ENCODE results near the gene LDLRAD3.

The LDLRAD3 gene

DNA sequence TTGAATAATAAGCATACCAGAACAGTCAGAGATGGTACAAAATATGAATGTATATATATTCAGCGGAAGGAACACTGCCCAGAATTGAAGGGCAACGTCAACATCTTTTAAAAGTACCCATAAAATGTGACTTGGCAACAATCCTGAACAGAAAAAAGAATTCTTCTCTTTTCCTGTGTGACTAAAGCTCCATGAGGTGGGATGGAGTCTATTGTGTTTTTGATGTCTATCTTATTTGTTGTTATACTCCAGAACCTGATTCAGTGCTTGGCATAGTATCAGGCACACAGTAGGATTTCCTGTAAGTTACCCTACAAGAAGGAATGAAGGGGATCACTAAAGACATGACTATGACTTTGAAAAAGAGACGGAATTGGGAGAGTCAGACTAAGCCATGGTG lies 10.3 kb downstream of the LDLRAD3 start:
- no peak for DNase-seq (ENCODE audit: low read depth in 2 of 2, low spot score in 1 of 2)

- DNase-seq (ENCODE audit: low read depth in 2 of 2, low spot score in 1 of 2), result no peak
These were observed 11.8 kb downstream of the LDLRAD3 start for GRCh38 chr11:35955636-35956035.

DNA sequence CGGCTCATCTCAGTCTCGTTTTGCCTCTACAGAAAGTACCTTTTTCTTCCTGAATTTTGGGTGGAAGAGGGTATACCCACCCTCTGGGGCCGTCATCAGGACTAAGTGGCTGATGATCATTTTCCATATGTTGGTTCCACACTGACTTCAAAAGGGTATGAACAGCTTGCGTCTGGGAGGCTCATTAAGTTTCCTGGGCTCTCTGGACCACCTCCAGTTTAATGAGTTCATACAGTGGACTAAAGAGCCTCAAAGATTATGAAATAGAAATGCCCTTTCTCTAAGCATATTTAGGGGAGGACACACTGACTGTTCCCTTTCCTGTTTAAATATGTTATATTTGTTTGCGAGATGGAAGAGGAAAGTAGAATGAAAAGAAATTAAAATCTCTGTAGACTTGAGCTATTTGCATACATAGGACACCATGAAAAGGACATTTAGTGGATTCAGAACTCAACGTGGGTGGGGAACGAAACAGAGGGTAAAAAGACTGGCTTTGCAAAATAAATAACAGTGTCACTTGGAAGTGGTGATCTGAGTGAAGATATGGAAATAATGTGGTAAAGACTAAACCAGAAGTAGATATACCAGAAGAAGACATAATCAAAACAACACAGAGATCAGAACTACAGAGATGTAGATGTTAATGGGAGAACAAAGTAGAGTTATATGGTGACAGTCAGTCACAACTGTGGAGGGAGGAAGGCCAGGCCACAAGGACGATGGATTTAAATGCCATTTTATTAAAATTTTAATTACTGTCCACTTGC lies 18.7 kb downstream of the LDLRAD3 start:
- no peak for DNase-seq (ENCODE audit: low read depth in 2 of 2, low spot score in 1 of 2)

GRCh38 chr11:35963911-35964310 lies 20.0 kb downstream of the LDLRAD3 start:
- DNase-seq (ENCODE audit: low read depth in 2 of 2, low spot score in 1 of 2), result no peak

DNA sequence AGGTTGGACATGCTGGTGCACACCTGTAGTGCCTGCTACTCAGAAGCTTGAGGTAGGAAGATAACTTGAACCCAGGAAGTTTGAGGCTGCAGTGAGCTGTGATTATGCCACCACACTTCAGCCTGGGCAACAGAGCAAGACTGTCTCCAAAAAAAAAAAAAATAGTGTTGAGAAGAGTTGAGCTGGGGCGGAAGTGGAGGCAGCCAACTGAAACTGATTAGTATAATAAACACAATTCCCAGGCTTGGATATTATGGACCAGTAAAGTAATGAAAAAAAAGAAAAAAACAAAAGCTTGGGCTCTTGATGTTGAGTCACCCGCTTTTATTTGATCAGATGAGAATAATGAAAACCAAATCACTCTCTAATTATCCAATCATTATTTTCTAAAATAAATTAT lies 21.0 kb downstream of the LDLRAD3 start:
- no peak for DNase-seq (ENCODE audit: low read depth in 2 of 2, low spot score in 1 of 2)

- no peak for DNase-seq (ENCODE audit: low read depth in 2 of 2, low spot score in 1 of 2)
These were observed 23.2 kb downstream of the LDLRAD3 start for GRCh38 chr11:35967042-35967441.

DNA sequence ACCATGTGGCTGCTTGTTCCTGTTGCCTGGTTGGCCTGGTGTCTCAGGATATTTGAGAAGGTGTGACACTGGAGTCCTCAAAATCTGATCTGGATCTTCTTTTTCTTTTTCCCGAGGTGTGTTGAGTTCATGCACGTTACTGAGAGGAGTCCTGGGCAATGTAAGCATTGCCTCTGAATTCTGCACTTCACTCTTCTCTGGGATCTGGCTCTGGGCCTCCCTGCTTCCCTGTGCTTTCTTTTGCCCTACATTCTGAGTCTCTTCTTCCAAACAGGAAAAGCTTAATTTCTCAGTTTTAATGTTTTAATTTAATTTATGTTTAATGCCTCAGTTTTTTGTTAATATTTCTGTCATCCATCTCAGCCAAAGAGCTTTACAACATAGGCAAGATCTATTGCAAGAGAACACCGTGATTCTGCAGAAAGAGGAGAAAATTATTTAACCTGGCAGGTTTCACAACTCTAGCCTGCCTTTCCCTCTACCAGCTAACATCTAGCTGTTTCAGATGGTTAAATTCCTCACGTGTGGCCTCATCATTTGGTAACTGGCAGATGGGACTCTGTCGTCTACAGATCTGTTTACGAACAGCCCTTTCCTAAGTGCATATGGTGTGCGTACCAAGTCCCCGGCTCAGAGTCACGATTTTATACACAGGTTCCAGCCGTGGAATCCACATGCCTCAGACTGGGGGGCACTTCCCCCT lies 24.7 kb downstream of the LDLRAD3 start:
- DNase-seq (ENCODE audit: low read depth in 2 of 2, low spot score in 1 of 2), result no peak

- DNase-seq (ENCODE audit: low read depth in 2 of 2, low spot score in 1 of 2), result no peak
These were observed 25.5 kb downstream of the LDLRAD3 start for GRCh38 chr11:35969089-35970042.

- no peak for DNase-seq (ENCODE audit: low read depth in 2 of 2, low spot score in 1 of 2)
These were observed 26.6 kb downstream of the LDLRAD3 start for GRCh38 chr11:35970445-35970844.

DNA sequence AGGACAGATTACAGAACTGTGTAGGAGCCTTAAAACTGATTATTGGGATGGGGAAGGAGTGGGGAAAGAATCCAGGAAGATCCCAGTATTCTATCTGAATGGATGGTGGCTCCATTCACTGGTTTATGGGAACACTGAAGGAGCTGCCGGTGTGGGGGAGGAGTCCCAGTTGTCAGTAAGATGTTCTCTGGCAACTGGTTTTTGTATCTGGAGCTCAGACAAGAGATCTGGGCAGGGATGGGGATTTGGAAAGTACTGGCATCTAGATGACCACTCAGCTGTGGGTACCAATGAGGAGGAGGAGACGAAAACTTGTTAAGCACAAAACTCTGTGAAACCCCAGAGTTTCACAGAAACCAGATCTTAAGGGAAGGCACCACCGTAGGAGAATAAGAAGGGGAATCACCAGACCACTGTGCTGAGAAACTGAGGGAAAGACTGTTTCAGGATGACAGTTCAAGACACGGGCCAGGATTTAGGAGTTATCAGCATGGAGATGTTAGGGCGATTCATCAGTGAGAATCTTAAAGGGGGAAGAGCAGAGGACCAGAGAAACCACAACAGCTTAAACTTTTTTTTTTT lies 28.1 kb downstream of the LDLRAD3 start:
- DNase-seq (ENCODE audit: low read depth in 2 of 2, low spot score in 1 of 2), result no peak

- DNase-seq (ENCODE audit: low read depth in 2 of 2, low spot score in 1 of 2), result no peak
These were observed 31.2 kb downstream of the LDLRAD3 start for GRCh38 chr11:35974882-35975589.

GRCh38 chr11:35976434-35976833 lies 32.6 kb downstream of the LDLRAD3 start:
- DNase-seq (ENCODE audit: low read depth in 2 of 2, low spot score in 1 of 2), result no peak

DNA sequence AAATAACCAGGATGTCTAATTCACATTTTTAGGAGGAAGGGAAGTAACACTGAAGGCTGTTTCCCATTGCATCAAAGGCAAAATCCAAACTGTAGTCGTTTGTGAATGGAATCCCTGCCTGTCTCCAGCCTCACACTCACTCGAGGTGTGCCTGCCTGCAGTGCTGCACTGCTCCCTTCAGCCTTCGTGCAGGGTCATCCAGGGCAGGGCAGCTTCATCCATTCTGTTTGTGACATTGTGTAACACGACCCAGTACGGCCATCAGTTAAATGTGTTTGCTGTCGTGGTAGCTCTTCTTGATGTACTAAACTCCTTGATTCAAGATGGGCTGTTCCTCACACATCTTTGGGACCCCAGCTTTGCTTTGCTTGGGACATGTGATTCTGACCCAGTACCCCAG lies 34.3 kb downstream of the LDLRAD3 start:
- DNase-seq (ENCODE audit: low read depth in 2 of 2, low spot score in 1 of 2), result no peak

- no peak for DNase-seq (ENCODE audit: low read depth in 2 of 2, low spot score in 1 of 2)
These were observed 35.0 kb downstream of the LDLRAD3 start for GRCh38 chr11:35978891-35979290.

- no peak for DNase-seq (ENCODE audit: low read depth in 2 of 2, low spot score in 1 of 2)
These were observed 37.0 kb downstream of the LDLRAD3 start for GRCh38 chr11:35980686-35981390.

DNA sequence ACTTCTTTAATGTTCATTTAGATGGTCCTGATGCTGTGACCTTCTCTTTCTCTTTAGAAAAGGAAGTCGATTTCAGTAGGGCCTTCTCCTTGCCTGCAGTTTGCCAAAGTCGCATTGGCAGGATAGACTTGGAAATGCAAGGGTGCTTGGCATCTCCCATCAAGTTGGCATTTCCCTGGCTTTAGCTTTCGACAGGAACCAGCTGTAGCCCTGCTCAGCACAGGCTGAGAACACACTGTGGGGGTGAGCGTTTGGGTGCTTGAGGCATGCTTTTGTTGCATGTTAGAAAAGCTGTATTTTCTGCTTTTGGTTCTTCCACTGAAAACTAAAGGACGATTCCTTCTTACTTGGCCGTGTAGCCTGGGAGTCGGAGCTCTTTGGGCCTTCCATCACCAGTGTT lies 37.7 kb downstream of the LDLRAD3 start:
- no peak for DNase-seq (ENCODE audit: low read depth in 2 of 2, low spot score in 1 of 2)

GRCh38 chr11:35982061-35982460 lies 38.2 kb downstream of the LDLRAD3 start:
- DNase-seq (ENCODE audit: low read depth in 2 of 2, low spot score in 1 of 2), result no peak

DNA sequence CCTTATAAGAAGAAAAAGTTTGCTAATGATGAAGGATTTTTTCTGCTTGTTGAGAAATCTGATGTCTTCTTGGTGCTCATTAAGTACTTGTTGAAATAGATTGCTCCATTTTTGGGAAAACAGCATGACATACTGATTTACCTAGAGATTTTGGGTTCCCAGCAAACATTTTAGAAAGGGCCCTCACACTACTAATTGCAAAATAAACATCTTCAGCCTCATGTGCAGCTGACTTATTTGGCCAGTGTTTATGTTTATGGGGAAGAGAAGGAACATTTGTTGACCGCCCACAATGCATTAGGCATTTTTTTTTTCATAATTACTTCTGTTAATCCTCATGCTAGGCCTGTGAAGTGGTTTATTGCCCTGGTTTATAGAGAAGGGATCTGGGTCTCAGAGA lies 40.1 kb downstream of the LDLRAD3 start:
- DNase-seq (ENCODE audit: low read depth in 2 of 2, low spot score in 1 of 2), result no peak

DNA sequence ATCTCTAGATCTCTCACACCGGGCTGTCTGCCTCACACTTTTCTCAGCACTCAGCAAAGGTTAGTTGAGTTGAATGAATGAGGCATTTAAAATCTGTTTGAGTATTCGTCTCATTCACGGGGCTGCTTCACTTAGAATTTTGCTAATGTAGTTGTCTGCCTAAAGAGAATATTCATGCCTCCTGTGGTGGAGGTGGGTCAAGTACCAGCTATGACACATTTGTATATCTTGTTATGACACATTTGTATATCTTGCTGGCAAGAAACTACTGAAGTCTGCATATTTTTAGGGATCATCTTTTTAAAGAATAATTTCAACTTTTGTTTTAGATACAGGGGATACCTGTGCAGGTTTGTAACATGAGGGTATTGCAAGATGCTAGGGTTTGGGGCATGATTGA lies 43.1 kb downstream of the LDLRAD3 start:
- DNase-seq (ENCODE audit: low read depth in 2 of 2, low spot score in 1 of 2), result no peak

- no peak for DNase-seq (ENCODE audit: low read depth in 2 of 2, low spot score in 1 of 2)
These were observed 46.3 kb downstream of the LDLRAD3 start for GRCh38 chr11:35990170-35990569.
